ENCODE measurements around the gene SNRNP70. TPM values are rescaled to one million over a fixed set of nuclear protein-coding genes. Genes with fewer than 3 reads are reported as not detected.

SNRNP70 gene
- total and polyA plus RNA-seq, 2 of the 13 experiments (the other 11 are each of a cell fraction or from before 2014, with no cell fraction given), result 150 to 210 TPM

GRCh38 chr19:49085020-49085867 lies at the start of gene SNRNP70 (continued):
- peak; percentile 55 for TF ChIP-seq ZBTB26 (CRISPR knock-in tag; IDR thresholded peaks at IDR 0.05; ENCODE audit: borderline replicate concordance)
- TF ChIP-seq ATF6 (CRISPR knock-in tag; conservative IDR thresholded peaks at IDR 0.05), result no peak
- TF ChIP-seq ZNF432 (CRISPR knock-in tag; IDR thresholded peaks at IDR 0.05; ENCODE audit: borderline replicate concordance), result peak; percentile 87; the same call in 1 of the 2 replicates
- peak; percentile 78 for TF ChIP-seq HNRNPK (IDR thresholded peaks at IDR 0.05; ENCODE audit: low read depth, low read length, poor library complexity, severe bottlenecking)
- no peak for TF ChIP-seq ZKSCAN8 (CRISPR knock-in tag; IDR thresholded peaks at IDR 0.05; ENCODE audit: borderline replicate concordance)
- TF ChIP-seq RXRB (CRISPR knock-in tag; IDR thresholded peaks at IDR 0.05; ENCODE audit: borderline replicate concordance), result peak; percentile 57; the same call in 1 of the 2 replicates
- TF ChIP-seq ZZZ3 (CRISPR knock-in tag; IDR thresholded peaks at IDR 0.05; ENCODE audit: borderline replicate concordance), result peak; percentile 96; the same call in 1 of the 2 replicates
- TF ChIP-seq ZNF768 (CRISPR knock-in tag; IDR thresholded peaks at IDR 0.05), result peak; percentile 83
- TF ChIP-seq ZNF382 (CRISPR knock-in tag; IDR thresholded peaks at IDR 0.05; ENCODE audit: borderline replicate concordance), result no peak
- no peak for TF ChIP-seq CEBPB (IDR thresholded peaks at IDR 0.05; ENCODE audit: borderline replicate concordance, low read depth, low read length)
- TF ChIP-seq MLXIP (CRISPR knock-in tag; IDR thresholded peaks at IDR 0.05; ENCODE audit: borderline replicate concordance), result peak; percentile 38; the same call in 1 of the 2 replicates
- TF ChIP-seq ZNF441 (CRISPR knock-in tag; IDR thresholded peaks at IDR 0.05; ENCODE audit: borderline replicate concordance), result no peak; the same call in 1 of the 2 replicates
- peak; percentile 70 for TF ChIP-seq FOXO1 (CRISPR knock-in tag; IDR thresholded peaks at IDR 0.05)
- TF ChIP-seq KMT2B (CRISPR knock-in tag; IDR thresholded peaks at IDR 0.05), result peak; percentile 91
- no peak for TF ChIP-seq ZFP36 (IDR thresholded peaks at IDR 0.05; ENCODE audit: borderline replicate concordance, low read depth, low read length, partially characterized antibody)
- TF ChIP-seq MEIS1 (CRISPR knock-in tag; IDR thresholded peaks at IDR 0.05; ENCODE audit: borderline replicate concordance), result peak; percentile 92
- TF ChIP-seq ZBTB8A (CRISPR knock-in tag; IDR thresholded peaks at IDR 0.05; ENCODE audit: borderline replicate concordance, low read depth), result no peak; the same call in 1 of the 2 replicates
